Osteocyte (in vitro differentiated cells): Measurements from ENCODE around the gene PIK3CD. TPM values are rescaled to one million over a fixed set of nuclear protein-coding genes. Genes with fewer than 3 reads are reported as not detected.

Experiments
- DNase-seq: peaks from one replicate; pipeline ENCODE4 v3.0.0; 2021; ENCODE audit warnings: mixed read lengths; ENCODE audit not compliant: unreplicated experiment; ENCODE audit errors: extremely low spot score
- H3K27ac Mint-ChIP-seq: one replicate; pipeline ENCODE4 v1.8.0; 2021; ENCODE audit warnings: mild to moderate bottlenecking, mixed read lengths; ENCODE audit not compliant: unreplicated experiment
- H3K27me3 Mint-ChIP-seq: one replicate; pipeline ENCODE4 v1.8.0; 2021; ENCODE audit warnings: mixed read lengths; ENCODE audit not compliant: unreplicated experiment
- H3K36me3 Mint-ChIP-seq: one replicate; pipeline ENCODE4 v1.8.0; 2021; ENCODE audit warnings: mixed read lengths; ENCODE audit not compliant: unreplicated experiment
- H3K4me1 Mint-ChIP-seq: one replicate; pipeline ENCODE4 v1.8.0; 2021; ENCODE audit warnings: mixed read lengths; ENCODE audit not compliant: unreplicated experiment
- H3K4me3 Mint-ChIP-seq: one replicate; pipeline ENCODE4 v1.8.0; 2021; ENCODE audit warnings: mild to moderate bottlenecking, moderate library complexity, mixed read lengths; ENCODE audit not compliant: unreplicated experiment
- H3K9me3 Mint-ChIP-seq: one replicate; pipeline ENCODE4 v1.8.0; 2021; ENCODE audit warnings: mixed read lengths; ENCODE audit not compliant: unreplicated experiment
- total RNA-seq: library from RNA; stranded (reverse); gene quantifications from 2 replicates; pipeline ENCODE4 v1.2.1, GENCODE V29; 2021
- TF ChIP-seq, protein P1 (sequence below): fragments of 200-600 bp; sonication (generic); IDR thresholded peaks from 2 replicates; pipeline ENCODE4 v1.5.0; 2021; ENCODE audit warnings: antibody characterized with exemption, mild to moderate bottlenecking, moderate library complexity

Gene PIK3CD
- total RNA-seq, 1 donor from 2014 or later = 14.6 TPM

DNA sequence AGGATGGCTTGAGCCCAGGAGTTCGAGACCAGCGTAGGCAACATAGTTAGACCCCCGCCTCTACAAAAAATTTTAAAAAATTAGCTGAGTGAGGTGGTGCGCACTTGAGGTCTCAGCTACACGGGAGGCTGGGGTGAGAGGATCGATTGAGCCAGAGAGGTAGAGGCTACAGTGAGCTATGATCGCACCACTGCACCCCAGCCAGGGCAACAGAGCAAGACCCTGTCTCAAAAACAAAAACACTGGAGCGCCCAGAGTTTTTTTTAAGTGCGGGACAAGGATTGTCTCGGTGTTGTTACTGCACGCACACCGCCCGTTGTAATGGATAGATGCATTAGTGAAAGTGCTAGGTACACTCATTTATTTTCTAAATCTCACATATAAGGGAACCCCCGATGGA lies 37.1 kb downstream of the PIK3CD start:
- Mint-ChIP-seq H3K9me3 (no peaks in the 10 kb centered on the region), H3K4me1 (peaks cover 33% of the 10 kb centered on the region), H3K27ac (peak overlapping the region; percentile 47), H3K36me3 (no peaks in the 10 kb centered on the region), H3K27me3 (no peaks in the 10 kb centered on the region), H3K4me3 (peak overlapping the region; percentile 79)
- DNase-seq = no peak
- TF ChIP-seq, protein P1, sequence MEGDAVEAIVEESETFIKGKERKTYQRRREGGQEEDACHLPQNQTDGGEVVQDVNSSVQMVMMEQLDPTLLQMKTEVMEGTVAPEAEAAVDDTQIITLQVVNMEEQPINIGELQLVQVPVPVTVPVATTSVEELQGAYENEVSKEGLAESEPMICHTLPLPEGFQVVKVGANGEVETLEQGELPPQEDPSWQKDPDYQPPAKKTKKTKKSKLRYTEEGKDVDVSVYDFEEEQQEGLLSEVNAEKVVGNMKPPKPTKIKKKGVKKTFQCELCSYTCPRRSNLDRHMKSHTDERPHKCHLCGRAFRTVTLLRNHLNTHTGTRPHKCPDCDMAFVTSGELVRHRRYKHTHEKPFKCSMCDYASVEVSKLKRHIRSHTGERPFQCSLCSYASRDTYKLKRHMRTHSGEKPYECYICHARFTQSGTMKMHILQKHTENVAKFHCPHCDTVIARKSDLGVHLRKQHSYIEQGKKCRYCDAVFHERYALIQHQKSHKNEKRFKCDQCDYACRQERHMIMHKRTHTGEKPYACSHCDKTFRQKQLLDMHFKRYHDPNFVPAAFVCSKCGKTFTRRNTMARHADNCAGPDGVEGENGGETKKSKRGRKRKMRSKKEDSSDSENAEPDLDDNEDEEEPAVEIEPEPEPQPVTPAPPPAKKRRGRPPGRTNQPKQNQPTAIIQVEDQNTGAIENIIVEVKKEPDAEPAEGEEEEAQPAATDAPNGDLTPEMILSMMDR = no peak

DNA sequence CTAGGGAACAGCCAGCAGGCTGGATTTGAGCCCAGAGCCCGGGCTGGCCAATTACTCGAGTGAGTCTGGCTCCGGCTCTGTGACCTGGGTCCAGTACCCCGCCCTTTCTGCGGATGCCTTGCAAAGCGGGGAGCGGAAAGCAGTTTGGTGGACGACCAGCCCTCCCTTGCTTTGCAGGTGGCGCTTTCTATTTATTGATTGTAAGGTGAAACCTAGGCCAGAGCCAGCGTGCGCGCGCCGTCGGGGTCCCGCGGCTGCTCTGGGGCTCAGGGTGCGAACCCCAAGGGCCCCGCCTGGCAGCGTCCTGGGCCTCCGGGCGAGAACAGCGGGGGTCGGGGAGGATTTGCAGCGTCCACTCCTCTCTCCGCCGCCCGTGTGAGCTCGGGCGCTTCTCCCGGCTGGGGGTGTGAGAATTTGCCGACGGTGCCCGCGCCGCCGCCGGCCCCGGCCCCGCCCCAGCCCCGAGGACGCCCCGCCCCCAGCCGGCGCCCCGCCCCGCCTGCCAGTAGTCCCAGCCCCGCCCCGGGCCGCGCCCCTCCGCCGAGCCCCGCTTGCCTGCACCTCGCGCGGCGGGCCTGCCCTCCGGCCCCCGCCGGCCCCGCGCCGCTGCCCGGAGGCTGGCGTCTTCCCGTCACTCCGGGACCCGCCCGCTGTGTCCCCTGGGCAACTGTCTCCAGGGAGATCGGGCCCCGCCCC lies 37.6 kb downstream of the PIK3CD start:
- TF ChIP-seq, protein P1 = no peak
- Mint-ChIP-seq H3K9me3 (no peaks in the 10 kb centered on the region), H3K27ac (no peak overlapping the region), H3K4me3 (peak overlapping the region; percentile 79), H3K36me3 (no peaks in the 10 kb centered on the region), H3K4me1 (peaks cover 33% of the 10 kb centered on the region), H3K27me3 (no peaks in the 10 kb centered on the region)
- DNase-seq = peak; percentile 92

- H3K4me3 Mint-ChIP-seq = peak overlapping the region; percentile 92
Observed at GRCh38 chr1:9689971-9690381, 38.4 kb downstream of the PIK3CD start.

GRCh38 chr1:9690440-9691107 lies 39.0 kb downstream of the PIK3CD start:
- TF ChIP-seq, protein P1 = no peak
- no peak for DNase-seq
- Mint-ChIP-seq H3K4me1 (peaks cover 33% of the 10 kb centered on the region), H3K4me3 (peak overlapping the region; percentile 92), H3K27ac (peak overlapping the region; percentile 74), H3K27me3 (no peaks in the 10 kb centered on the region), H3K9me3 (no peaks in the 10 kb centered on the region), H3K36me3 (no peaks in the 10 kb centered on the region)

More at GRCh38 chr1:9689971-9690381, 38.4 kb downstream of the PIK3CD start:
- Mint-ChIP-seq H3K27ac (peak overlapping the region; percentile 74), H3K4me1 (peaks cover 33% of the 10 kb centered on the region), H3K9me3 (no peaks in the 10 kb centered on the region), H3K27me3 (no peaks in the 10 kb centered on the region), H3K36me3 (no peaks in the 10 kb centered on the region)
- TF ChIP-seq, protein P1 = peak; percentile 15
- no peak for DNase-seq

GRCh38 chr1:9691108-9691445 lies 39.5 kb downstream of the PIK3CD start:
- TF ChIP-seq, protein P1 = no peak
- no peak for DNase-seq
- Mint-ChIP-seq H3K27ac (peak overlapping the region; percentile 71), H3K36me3 (no peaks in the 10 kb centered on the region), H3K4me1 (peaks cover 33% of the 10 kb centered on the region), H3K27me3 (no peaks in the 10 kb centered on the region), H3K9me3 (no peaks in the 10 kb centered on the region), H3K4me3 (peak overlapping the region; percentile 92)
